GM21447 (cell line): ENCODE measurements around the gene CACUL1.
A peak's percentile ranks its signal among the peaks of the same experiment; 100 is the strongest.

ENCODE experiments used
- ATAC-seq: cut with Tn5 transposase; IDR thresholded peaks from one replicate; pipeline ENCODE4 v1.9.1; 2021; ENCODE audit not compliant: unreplicated experiment

Gene CACUL1

DNA sequence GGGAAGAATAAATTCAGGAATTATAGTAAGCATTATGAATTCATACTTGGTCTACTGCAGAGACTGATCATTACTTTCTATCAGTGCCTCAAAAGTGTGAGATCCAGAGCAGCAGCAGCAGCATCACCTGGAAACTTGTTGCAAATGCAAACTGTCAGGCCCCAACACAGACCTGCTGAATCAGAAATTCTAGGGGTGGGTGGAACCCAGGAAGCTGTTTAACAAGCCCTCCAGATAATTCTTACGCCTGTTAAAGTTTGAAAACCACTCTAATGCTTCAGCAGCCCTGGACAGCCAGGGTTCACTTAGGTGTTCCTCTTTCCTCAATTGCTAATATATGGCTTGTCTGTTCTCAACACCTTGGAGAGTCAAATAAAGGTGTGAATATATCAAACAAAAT, 19.5 kb downstream of the CACUL1 start:
- no peak for ATAC-seq

DNA sequence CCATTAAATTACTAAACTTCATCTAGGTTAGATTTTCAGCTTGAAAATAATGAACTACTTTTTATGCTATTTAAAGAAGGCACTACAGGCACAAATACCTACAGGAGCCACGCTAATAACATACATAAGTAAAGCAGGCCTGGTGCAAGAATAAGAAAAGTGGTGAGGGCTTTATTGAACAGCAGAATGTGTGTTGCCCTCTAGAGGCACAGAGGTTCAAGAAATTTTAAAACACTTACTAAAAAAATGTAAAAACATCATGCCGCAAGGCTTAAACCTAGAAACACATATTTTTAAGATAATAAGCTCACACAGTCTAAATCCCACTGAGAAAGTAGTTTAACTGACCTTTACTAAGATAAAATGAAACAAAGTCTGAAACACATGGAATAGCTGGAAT, 20.3 kb downstream of the CACUL1 start:
- no peak for ATAC-seq

DNA sequence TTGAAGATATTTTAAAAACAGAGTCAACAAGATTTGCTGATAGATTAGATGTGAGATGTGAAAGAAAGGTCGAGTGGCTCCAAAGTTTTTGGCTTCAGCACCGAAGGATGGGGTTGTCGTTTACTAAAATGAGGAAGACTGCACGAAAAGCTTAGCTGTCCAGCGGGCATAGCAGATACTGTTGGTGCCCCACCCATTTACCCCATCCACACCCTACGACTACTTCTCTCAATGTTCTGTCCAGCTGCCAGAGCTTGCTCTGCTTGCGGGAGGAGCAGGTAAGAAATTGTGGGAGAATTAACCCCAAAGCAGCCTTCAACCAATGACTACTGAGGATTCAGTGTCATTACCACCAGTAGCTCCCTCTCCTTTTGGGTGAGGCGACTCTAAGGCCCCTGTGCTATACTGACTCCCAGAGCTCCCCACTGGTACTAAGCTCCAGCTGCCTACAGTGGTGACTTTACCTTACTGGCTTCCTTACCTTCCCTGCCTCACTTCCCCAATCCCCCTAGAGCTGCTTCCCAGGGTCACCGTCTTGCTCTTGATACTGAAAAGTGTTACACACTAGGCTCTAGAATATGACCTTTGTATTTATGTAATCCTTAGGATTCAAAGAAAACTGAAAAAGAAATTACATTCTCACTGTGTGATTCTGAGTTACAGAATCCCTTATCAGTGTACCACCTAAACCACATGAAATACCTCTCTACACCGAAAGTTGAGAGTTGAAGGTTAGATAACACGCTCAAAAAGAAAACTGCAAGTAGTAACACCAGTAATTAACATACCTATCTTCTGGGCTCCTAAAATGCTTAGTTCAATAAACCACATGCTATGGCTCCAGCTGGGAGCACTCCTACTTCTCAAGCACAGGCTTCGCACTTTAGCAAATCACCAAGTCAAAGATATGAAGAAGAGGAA, 22.3 kb downstream of the CACUL1 start:
- no peak for ATAC-seq

DNA sequence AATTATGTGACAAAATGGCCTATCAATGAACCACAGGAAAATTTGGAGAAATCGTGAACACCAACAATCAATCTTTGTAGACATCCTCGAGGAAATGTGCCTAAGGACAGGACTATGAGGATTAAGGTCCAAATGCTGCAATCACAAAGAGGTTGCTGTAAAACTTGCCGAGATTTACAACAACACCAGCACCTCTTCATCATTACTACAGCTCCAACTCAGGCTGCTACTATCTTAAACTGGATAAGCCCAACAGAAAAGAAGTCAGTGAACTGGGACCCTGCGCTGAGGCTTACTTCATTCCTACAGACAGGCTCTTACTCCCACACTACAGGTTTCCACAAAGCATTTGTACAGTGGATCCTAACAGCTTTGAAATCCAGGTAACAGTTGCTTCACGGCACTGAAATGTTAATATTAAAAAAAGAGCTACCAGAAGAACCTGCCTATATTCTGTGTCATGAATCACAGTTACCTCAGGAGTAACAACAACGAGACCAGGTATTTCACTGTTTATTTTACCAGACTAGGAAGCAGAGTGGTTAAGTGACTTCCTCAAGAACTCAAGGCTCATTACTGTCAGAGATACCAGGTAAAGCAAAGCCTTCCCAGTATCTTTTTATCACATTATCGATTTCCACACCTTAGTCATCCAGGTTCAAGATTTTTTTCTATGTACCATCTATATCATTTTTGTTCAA, 23.9 kb downstream of the CACUL1 start:
- ATAC-seq = no peak

DNA sequence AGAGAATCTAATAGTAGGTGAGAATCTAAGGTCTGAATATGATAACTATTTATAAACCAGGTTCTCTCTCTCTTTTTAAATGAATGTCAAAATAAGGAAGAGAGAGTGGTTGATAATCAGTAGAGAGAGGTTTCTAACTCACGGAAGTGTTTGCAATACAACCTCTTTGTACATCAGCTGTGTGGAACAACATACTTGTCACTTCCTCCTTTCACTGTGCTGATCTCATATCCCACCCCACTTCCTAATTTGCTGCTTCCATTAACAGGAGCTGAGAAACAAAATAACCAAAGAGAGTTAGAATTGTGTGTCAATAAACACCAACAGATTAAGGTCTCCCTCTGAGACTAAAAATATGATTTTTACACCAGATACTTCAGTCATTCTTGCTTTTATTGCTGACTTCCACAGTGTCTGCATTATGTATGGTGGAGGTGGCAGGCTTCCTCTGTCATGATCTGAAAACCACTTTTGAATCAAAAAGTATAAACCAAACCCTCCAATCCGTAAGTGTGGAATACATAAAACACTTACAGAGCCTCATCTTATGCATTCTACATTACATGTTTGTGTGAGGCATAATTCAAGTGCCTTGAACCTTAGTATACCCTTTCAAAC, 25.0 kb downstream of the CACUL1 start:
- peak; percentile 96 for ATAC-seq

DNA sequence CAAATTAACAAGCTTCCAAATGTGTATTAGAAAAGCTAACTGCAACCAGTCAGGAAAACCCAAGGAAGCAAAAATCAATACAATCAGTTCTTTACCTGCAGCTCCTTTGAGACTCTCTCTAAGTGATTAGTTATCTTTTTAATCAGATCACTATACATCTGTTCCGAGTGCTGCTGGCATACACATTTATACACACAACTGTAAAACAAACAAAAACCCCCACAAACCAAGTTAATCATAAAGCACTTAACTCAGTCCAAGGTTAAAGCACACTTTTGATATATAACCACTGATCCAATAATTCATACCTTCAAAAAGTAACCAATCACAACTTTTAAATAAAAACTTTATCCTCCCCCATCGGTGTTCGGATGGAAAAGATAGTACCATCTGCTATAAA, 25.6 kb downstream of the CACUL1 start:
- ATAC-seq = no peak

DNA sequence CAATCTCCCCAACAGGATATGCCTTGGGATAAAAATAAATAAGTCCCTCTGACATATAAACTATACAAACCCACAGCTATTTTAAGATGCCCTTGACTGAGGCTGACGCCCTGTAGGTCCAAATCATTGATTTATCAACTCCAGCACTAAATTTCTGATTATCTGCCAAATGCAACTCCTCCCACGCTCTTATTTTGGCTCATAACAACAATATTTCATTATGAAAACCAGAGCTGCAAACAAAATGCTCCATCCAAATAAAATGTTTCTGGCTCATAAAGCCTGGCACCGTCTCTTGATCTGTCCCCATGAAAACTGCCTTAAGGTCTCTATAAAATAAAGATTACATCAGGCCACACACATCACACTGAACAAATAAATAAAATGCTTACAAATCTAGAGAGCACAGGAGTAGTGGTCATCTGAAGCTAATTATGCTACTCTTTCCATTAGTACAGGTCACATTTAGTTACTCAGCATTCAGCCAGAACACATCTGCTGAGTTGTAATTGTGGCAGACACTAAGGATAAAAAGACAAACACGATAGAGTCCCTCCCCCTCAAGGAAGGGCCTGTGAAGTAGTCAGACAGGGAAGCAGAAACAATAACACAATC, 28.8 kb downstream of the CACUL1 start:
- ATAC-seq = no peak

DNA sequence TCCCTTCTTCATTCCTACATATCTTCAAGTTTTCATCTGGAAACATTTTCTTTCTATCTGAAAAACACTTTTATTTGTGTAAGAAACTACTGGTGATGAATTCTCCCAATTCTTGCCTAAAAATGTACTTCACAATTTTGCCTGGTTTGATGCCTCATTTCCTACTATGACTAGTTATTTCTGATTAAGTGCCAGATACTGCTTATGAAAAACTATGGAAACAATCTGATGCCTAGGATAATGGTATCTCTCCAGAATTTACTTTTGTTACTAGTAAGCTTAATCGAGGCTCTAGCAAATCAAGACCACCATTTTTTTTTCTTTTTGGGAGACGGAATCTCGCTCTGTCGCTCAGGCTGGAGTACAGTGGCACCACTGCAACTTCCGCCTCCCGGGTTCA, 31.3 kb downstream of the CACUL1 start:
- no peak for ATAC-seq

DNA sequence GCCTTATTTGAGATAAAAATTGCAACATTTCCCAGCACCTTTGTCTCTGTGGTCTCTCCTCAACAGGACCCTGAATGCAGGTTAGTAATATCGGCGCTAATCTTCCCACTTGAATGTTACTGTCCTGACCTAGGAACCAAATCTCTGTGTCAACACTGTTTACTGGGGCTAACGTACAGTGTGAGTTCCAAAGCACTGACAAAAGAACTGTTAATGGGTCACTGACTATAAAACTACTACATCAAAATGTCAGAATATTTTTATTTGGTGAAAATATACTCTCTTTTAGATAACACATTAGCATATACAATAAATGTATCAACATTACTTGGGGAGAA, 33.3 kb downstream of the CACUL1 start:
- no peak for ATAC-seq

DNA sequence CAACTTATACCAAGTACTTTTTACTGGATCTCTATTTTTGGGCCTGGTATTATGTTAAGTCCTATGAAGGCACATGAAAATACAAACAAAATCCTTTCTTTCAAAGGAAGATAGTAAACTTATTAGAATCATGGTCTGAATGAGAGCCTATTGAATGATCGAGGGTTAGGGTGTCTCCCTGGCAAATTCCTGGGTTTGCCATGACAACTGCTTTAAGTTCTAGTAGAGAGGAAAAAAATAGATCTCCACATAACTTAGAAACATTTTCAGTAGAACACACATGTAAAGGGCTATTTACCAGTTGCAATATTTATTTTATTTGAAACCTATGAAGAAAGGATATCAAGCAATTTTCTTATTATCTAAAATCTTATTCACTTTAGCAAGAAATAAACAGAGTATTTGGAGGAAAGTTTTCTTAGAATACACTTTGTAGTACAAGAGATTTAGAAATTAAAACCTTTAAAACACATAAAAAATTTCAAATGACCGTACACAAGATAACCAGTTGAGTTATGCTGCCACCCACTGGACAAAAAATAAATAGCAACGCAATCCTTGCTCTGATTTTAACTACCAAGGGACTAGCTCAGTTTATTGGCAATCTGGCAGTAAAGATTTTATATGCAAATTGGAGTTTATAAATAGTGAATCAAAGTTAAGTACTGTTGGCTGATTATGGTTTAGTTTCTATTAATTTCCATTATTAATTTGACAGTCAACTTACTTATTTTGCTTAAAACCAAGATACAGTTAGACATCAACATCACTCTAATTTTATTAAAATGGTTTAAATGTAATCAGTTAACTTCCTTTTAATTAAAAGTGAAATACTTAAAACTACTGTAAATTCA, 33.9 kb downstream of the CACUL1 start:
- peak; percentile 61 for ATAC-seq

DNA sequence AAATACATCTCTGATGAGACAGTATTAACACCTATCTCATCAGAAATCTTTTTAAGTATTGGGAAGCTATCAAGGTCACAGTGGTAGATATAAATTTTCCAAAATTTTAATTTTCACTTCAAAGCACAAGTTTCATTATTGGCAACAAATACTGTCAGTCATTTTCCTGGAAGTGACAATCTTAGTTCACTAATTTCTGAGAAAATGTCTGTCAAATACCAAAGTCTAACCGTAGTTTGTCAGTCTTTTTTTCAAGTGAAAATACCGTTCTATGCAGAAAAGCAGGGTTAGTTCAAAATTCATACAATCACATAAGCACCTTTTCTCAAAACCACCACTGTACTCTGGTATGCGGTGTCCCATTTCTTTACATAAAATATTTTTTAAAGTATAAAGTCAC, 40.4 kb downstream of the CACUL1 start:
- no peak for ATAC-seq

DNA sequence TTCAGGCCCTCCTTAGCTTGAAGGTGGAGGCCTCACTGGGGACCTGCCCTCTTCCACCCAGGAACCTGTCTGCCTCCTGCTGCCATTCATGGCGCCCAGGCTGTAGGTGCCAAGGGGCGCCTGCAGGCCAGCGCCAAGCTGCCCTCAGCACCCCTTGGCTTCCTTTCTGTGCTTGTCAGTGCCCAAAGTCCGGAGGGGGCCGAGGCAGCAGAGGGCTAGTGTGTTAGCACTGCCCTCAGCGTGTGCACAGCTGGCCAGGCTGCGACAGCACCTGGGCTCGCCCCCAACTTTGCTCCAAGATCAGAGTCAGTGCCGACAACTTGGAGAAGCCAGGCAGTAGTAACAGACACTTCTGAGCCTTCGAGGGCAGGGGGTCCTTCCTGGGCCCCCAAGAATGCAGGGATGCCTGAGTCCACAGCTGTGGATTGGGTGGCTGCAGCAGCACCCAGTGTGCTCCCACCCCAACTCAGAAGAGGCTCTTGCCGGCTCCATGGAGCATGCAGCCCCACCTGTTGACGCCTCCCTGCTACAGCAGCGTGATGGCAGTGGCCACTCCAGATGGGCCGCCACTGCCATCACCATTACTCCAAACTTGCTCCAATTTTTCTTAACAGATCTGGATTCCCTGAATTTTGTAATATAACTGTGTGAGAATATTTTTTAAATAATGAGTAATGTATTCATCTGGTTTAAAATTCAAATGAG, 41.7 kb downstream of the CACUL1 start:
- no peak for ATAC-seq

DNA sequence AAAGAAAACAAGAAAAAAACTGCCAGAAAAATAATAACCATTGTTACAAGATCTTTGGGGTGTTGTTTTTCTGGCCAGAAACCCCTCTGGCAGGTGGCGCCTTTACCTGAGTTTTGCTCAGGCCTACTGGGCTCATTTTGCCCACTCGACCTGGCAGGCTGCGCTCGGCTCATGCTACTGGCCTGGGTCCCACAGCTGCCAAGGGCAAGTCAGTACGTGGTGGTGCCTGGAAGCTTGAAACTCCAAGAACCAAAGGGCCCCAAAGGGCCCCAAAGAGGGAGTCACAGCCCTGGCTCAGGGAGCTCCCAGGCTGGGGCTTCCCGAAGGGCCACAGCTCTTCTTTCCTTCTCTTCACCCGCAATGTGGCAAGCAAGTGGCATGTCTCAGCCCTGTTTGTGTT, 42.7 kb downstream of the CACUL1 start:
- no peak for ATAC-seq

DNA sequence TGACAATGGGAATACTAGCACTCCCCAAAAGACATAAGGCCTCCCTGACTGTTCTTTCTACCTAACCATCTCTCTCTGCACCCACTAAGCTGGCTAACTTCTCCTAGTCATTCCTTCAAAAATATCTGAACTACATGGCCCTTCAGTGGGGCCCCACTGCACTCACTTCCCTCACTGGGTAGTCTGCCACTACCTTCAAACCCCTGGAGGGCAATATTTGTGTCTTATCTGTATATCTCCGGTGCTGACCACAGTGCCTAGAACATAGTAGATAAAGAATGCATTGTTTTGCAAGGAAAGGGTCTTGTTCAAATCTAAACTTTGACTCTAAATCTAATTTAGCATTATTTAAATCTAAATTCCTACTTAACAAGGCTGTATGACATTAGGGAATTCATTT, 44.3 kb downstream of the CACUL1 start:
- no peak for ATAC-seq

DNA sequence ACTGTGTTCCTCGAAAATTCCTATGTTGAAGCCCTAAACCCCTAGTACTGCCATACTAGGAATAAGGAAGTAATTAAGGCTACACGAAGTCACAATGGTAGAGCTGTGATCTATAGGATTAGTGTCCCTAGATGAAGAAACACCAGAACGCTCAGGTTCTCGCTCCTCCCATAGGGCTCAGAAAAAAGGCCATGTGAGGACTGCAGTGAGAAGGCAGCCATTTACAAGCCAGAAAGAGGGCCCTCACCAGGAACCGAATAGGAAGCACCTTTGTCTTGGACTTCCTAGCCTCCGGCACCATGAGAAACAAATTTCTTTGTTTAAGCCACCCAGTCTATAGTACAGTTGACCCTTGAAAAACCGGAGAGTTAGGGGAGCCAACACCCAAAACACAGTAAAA, 46.2 kb downstream of the CACUL1 start:
- ATAC-seq = no peak

DNA sequence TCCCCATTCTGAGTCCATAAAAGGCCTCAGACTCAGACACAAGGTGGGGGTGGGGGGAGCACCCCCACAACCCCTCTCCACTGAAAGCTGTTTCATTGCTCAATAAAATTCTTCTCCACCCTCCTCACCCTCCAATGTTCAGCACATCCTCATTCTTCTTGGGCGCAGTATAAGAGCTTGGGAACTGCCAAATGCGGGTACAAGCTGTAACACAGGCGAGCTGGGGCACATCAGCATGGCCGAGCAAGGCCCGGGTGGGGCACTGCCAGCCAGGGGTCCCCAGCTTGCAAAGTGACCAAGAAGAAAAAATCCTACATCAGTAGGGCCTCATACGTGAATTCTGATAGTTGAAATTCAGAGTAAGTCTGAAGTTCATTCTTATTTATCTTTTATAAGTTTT, 50.1 kb downstream of the CACUL1 start:
- ATAC-seq = no peak

DNA sequence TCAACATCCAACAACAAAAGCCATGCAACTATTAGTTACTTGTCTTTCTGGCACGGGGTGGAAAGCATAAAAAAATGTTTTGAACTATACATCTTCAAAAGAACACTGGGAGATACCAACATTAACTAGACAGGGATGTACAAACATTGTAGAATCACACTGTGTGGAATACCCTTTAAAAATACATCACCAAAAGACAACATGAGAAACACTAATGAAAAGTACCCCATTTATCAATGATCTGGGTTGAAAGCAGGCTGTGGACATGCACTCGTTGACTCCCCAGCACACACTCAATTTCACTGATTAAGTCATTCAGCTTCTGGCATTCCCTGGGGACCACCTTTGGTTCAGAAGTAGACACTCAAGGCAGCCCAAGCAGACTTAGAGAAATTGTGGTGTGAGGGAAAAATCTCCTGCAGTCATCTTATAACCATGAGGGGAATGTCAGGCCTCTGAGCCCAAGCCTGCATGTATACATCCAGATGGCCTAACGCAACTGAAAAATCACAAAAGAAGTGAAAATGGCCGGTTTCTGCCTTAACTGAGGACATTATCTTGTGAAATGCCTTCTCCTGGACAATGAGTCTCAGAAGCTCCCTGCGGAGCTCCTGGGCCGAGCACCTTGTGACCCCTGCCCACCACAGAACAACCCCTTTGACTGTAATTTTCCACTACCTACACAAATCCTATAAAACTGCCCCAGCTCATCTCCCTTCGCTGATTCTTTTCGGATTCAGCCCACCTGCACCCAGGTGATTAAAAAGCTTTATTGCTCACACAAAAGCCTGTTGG, 53.0 kb downstream of the CACUL1 start:
- ATAC-seq = no peak

DNA sequence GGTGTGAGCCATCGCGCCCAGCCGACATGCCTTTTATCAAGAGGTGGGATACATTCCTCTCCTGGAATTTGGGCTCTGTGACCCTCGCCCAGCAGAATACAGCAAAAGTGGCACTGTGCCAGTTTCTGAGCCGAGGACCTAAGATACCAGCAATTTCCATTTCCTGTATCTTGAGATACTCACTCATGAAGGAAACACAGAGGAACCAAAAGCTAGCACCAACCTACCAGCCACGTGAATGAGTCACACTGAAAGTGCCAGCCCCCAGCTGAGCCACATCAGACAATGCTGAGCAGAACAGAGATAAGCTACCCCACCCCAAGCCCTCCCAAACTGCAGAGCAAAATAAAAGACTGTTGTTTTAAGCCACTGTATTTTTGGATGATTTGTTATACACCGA, 56.3 kb downstream of the CACUL1 start:
- ATAC-seq = peak; percentile 94

DNA sequence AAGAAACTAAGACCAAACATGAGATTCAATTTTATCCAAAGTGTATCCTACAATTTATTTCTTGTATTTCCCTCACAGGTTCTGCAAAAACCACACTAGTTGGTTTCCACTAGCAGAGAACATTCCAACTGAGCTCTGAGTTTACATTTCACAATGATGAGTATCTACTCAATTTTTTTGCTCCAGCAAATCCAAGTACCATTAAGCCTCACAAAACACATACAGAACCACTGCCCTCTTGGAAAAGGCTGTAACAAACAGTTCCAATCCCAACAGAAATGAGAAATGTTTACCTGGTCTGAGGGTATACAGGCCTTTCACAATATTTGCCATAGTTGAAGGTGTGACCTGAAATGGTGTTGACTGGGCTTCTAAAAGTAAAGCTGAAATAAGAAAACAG, 59.9 kb downstream of the CACUL1 start:
- no peak for ATAC-seq
